Measurements from ENCODE around the gene PLEKHA3. TPM values are rescaled to one million over a fixed set of nuclear protein-coding genes. Genes with fewer than 3 reads are reported as not detected.

PLEKHA3 gene
- total and polyA plus RNA-seq, 10 of the 15 experiments (the other 5 are each of a cell fraction or from before 2014, with no cell fraction given): 1.4 to 21.1 (median 7.4) TPM

GRCh38 chr2:178530625-178531142, 50.4 kb downstream of the PLEKHA3 start (continued):
- no peak for TF ChIP-seq E4F1 (IDR thresholded peaks at IDR 0.05; ENCODE audit: borderline replicate concordance, partially characterized antibody)
- peak; percentile 43; the same call in 1 of the 2 replicates for TF ChIP-seq POLR2A (IDR thresholded peaks at IDR 0.05; ENCODE audit: low read depth, low read length)
- TF ChIP-seq POLR2AphosphoS2 (IDR thresholded peaks at IDR 0.05; ENCODE audit: low read depth, low read length): no peak
- TF ChIP-seq SUZ12 (IDR thresholded peaks at IDR 0.05; ENCODE audit: unreplicated experiment): no peak
- no peak for TF ChIP-seq CHD1 (IDR thresholded peaks at IDR 0.05; ENCODE audit: low read depth, low read length)
- TF ChIP-seq IKZF1 (conservative IDR thresholded peaks at IDR 0.05): peak; percentile 93
- peak; percentile 74 for TF ChIP-seq CREM (IDR thresholded peaks at IDR 0.05; ENCODE audit: low read depth)
- peak; percentile 92 for TF ChIP-seq SPI1 (IDR thresholded peaks at IDR 0.05; ENCODE audit: borderline replicate concordance, insufficient read depth, low read depth, low read length)
- TF ChIP-seq RFX5 (IDR thresholded peaks at IDR 0.05; ENCODE audit: low read depth, low read length): no peak
- TF ChIP-seq MYB (IDR thresholded peaks at IDR 0.05; ENCODE audit: borderline replicate concordance, low read depth, low read length): peak; percentile 56; the same call in 1 of the 2 replicates
- peak; percentile 100 for TF ChIP-seq MEF2B (IDR thresholded peaks at IDR 0.05; ENCODE audit: partially characterized antibody, poor library complexity, severe bottlenecking)
- peak; percentile 87 for TF ChIP-seq ZBED1 (IDR thresholded peaks at IDR 0.05; ENCODE audit: borderline replicate concordance)
- TF ChIP-seq JUND (IDR thresholded peaks at IDR 0.05; ENCODE audit: low read depth, low read length): peak; percentile 48; the same call in 1 of the 2 replicates
- TF ChIP-seq ZBTB11 (CRISPR knock-in tag; IDR thresholded peaks at IDR 0.05): no peak
- TF ChIP-seq SIN3A (IDR thresholded peaks at IDR 0.05; ENCODE audit: low read depth, low read length): peak; percentile 74; the same call in 1 of the 2 replicates
- peak; percentile 86 for TF ChIP-seq SMAD1 (IDR thresholded peaks at IDR 0.05; ENCODE audit: low read depth, partially characterized antibody)
- no peak for TF ChIP-seq SUPT20H (IDR thresholded peaks at IDR 0.05; ENCODE audit: borderline replicate concordance, control insufficient read depth, low read depth, low read length)
- peak; percentile 96 for TF ChIP-seq CUX1 (IDR thresholded peaks at IDR 0.05; ENCODE audit: insufficient replicate concordance, low read depth, low read length)
- peak; percentile 53; the same call in 1 of the 2 replicates for TF ChIP-seq HDGF (IDR thresholded peaks at IDR 0.05)
- TF ChIP-seq ZNF622 (IDR thresholded peaks at IDR 0.05): no peak
- peak; percentile 93 for TF ChIP-seq EED (IDR thresholded peaks at IDR 0.05; ENCODE audit: low read depth)

Measured in GM12878 (cell line).